NCI-H2196 treated with DMSO at 0.1 percent for 48 hours (cell line): Measurements from ENCODE around the gene MIDN.

ENCODE experiments used
- DNase-seq: peaks from one replicate; lab custom pipeline; 2025; ENCODE audit not compliant: unreplicated experiment; lab: John Stamatoyannopoulos, UW

Gene MIDN

GRCh38 chr19:1257475-1258162 lies 9.2 kb downstream of the MIDN start:
- DNase-seq = no peak

GRCh38 chr19:1258163-1258492 lies 9.7 kb downstream of the MIDN start:
- no peak for DNase-seq

- DNase-seq = no peak
Measured at GRCh38 chr19:1258707-1259205, 10.4 kb downstream of the MIDN start.

- no peak for DNase-seq
Measured at GRCh38 chr19:1259206-1259875, 11.0 kb downstream of the MIDN start.

- DNase-seq = no peak
Measured at GRCh38 chr19:1259876-1260748, 11.7 kb downstream of the MIDN start.

- DNase-seq = peak; percentile 93
Measured at GRCh38 chr19:1260749-1261537, 12.6 kb downstream of the MIDN start.

GRCh38 chr19:1261538-1261797 lies 13.1 kb downstream of the MIDN start:
- no peak for DNase-seq

GRCh38 chr19:1261798-1262622 lies 13.6 kb downstream of the MIDN start:
- DNase-seq = peak; percentile 36

- no peak for DNase-seq
Measured at GRCh38 chr19:1262623-1263123, 14.3 kb downstream of the MIDN start.

- no peak for DNase-seq
Measured at GRCh38 chr19:1263188-1263587, 14.8 kb downstream of the MIDN start.

- DNase-seq = no peak
Measured at GRCh38 chr19:1264801-1265614, 16.6 kb downstream of the MIDN start.

GRCh38 chr19:1265615-1266128 lies 17.3 kb downstream of the MIDN start:
- DNase-seq = no peak

GRCh38 chr19:1266129-1266915 lies 17.9 kb downstream of the MIDN start:
- peak; percentile 72 for DNase-seq

GRCh38 chr19:1266916-1267476 lies 18.6 kb downstream of the MIDN start:
- DNase-seq = peak; percentile 43

- DNase-seq = no peak
Measured at GRCh38 chr19:1267477-1268225, 19.3 kb downstream of the MIDN start.

GRCh38 chr19:1268226-1269064 lies 20.1 kb downstream of the MIDN start:
- DNase-seq = no peak
